ENCODE measurements around the gene CDKN3.
"Not testable (repeated sequence)": the region's sequence is repeated elsewhere in the genome, so short reads cannot be mapped to it uniquely, and the experiment has no call there.

Gene CDKN3

GRCh38 chr14:54424479-54424901, 27.7 kb downstream of the CDKN3 start:
- DNase-seq = no peak

DNA sequence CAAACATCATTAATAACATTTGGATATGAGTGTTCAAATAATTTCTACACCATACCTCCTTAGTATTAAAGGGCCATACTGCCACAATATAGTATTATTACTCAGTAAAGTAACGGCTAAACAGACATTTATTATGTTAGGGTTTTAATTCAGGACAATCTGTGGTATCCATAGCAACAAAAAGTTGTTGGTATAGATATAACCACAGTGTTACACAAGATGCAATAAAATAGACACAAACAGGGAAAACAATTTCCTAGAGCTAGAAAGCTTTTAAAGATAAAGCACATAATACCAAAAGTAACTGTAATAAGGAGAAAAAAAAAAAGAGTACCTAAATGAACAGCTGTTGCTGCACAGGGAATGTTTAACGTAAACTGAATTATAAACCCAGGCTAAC, 28.3 kb downstream of the CDKN3 start:
- no peak for DNase-seq

GRCh38 chr14:54425537-54426274, 28.9 kb downstream of the CDKN3 start:
- no peak for DNase-seq

GRCh38 chr14:54427871-54428270, 31.1 kb downstream of the CDKN3 start:
- DNase-seq = no peak

GRCh38 chr14:54428527-54428926, 31.7 kb downstream of the CDKN3 start:
- DNase-seq = no peak

DNA sequence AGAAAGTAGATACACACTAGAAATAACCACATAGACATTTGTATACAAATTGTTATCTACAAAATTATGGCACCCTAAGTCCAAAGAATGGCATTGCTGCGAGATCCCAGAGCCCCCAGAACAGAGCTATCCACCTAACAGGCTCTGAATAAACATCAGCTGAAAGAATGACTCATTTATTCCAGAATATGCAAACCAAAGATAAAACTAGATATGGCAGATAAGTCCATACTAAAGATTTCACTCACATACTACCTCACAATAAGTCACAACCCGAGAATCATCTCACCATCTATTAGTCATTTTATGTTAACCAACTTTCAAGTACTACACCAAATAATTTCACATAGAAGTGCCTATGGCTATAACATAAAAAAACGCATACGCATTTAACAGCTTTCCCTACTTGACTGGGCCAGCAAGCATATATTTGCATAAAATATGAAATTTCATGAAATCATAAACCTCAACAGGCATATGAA, 38.7 kb downstream of the CDKN3 start:
- DNase-seq = no peak

GRCh38 chr14:54437954-54438353, 41.1 kb downstream of the CDKN3 start:
- DNase-seq = not testable (repeated sequence)

GRCh38 chr14:54438703-54439102, 41.9 kb downstream of the CDKN3 start:
- no peak for DNase-seq

- DNase-seq = no peak
These were observed 43.2 kb downstream of the CDKN3 start for GRCh38 chr14:54440037-54440436.

GRCh38 chr14:54440476-54440872, 43.7 kb downstream of the CDKN3 start:
- DNase-seq = no peak

DNA sequence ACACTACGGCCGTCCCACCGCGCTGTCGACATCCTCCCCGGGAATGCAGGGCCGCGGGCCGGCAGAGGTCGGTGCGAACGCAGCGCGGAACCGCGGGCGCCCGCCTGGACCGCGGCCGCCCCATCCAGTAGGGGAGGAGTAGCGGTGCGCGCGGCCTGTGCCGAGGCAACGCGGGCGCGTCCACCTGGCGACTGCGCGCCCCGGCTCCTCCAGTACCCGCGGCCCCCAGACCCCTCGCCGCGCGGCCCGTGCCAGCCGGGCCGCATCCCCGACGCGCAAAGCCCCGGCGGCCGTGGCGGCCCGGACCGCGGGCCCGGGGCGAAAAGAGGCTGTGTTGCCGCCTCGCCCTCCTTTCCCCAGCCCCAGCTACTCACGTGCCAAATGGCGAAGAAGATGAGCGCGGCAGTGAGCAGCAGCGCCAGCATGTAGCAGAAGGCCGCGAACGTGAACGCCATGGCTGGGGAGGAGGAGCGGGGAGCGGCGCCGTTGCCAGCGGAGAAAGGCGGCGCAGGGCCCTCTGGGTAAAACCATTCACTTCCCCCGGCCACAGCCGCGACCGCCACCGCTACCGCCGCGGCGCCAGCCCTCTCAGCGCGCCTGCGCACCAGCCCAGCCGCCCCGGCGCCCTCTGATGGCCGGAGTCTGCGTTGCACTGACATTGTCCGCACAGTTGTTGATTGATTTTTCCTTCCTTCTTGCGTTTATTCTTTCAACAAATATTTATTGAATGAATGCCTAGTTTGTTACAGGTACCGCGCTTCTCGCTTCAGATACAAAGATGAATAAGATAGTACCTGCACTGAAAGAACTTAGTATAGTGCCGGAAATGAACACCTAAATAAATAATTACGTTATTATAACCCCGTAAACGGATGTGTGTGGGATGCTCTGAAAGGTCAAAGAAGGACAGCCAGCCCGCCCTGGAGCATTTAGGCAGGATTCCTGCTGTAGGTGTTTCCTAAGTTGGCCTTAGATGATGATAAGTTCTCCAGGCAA, 44.4 kb downstream of the CDKN3 start, which contains the start of gene CNIH1:
TSS of gene CNIH1 (minus strand) at position 502 of the 996 bp plus-strand sequence. CDS start at position 455, 47 bp downstream.
- peak; percentile 77 for DNase-seq

GRCh38 chr14:54442961-54443360, 46.2 kb downstream of the CDKN3 start:
- not testable (repeated sequence) for DNase-seq

GRCh38 chr14:54443981-54444380, 47.2 kb downstream of the CDKN3 start:
- no peak for DNase-seq

DNA sequence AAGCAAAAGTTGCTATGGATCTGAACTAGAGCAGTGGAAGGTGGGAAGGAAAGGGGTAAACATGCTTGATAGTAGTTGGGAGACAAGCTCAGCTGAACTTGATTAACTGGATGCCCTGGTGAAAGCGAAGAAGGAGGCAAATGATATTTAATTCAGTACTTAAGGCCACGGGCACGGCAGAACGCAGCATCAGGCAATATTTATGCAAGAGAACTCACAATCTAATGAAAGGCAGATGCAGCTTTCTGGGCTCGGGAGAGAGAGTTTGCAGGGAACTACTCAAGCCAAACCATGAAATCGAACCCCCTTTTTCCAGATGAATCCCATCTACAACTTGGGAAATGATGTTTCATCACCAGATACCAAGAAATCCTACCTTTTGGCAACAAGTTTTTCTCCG, 47.9 kb downstream of the CDKN3 start:
- DNase-seq = no peak

GRCh38 chr14:54446161-54446693, 49.4 kb downstream of the CDKN3 start:
- no peak for DNase-seq

- DNase-seq = no peak
These were observed 50.5 kb downstream of the CDKN3 start for GRCh38 chr14:54447231-54447692.

DNA sequence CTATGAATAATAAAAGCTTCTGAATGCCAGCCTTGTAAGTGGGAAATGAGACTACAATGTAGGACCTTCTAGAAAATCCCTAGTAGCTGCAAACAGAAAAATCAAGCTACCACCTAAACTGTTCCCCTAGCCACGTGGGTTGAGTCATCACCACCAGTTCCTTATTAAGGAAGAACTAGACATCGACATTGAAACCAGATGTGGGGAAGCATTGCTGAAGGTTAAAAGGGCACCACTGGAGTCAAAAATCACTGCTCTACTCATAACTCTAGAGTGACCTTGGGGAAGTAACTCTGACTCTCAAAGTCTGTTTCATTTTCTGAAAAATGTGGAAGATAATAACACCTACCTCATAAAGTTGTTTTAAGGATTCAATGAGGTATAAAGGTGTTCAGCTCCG, 53.7 kb downstream of the CDKN3 start:
- no peak for DNase-seq

GRCh38 chr14:54451121-54451601, 54.4 kb downstream of the CDKN3 start:
- no peak for DNase-seq

DNA sequence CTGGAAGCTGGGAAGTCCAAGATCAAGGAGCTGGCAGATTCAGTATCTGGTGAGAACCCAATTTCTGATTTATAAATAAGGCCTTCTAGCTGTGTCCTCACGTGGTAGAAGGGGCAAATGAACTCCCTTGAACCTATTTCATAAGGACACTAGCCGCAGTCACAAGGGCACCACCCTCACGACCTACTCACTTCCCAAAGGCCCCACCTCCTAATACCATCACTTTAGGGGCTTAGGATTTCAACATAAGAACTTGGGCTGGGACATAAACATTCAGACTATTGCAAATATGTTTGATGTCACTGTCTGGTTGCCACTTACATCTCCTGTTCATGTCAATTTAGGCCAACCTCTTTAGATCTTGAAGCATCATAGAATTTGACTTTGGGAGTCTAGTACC, 55.2 kb downstream of the CDKN3 start:
- DNase-seq = no peak

GRCh38 chr14:54453252-54453651, 56.4 kb downstream of the CDKN3 start:
- no peak for DNase-seq

GRCh38 chr14:54453990-54454389, 57.2 kb downstream of the CDKN3 start:
- DNase-seq = not testable (repeated sequence)

- no peak for DNase-seq
These were observed 58.6 kb downstream of the CDKN3 start for GRCh38 chr14:54455363-54455762.

All from NCI-H774 (cell line).